Lung (tissue), 12 donors: ENCODE measurements around the gene PRSS27. TPM values are rescaled to one million over a fixed set of nuclear protein-coding genes. Genes with fewer than 3 reads are reported as not detected.

Experiments used
- ATAC-seq: fragments of 200-7000 bp; cut with Tn5 transposase; one replicate; pipeline ENCODE4 v1.9.1; 2020; ENCODE audit warnings: moderate number of reproducible peaks; ENCODE audit not compliant: insufficient read depth, low FRiP score
- DNase-seq, 3 donors: peaks; one replicate each; pipeline ENCODE4 v3.0.0-alpha.2; 2013 to 2017
- H3K27ac ChIP-seq, 2 donors: one replicate each; pipeline ENCODE4 v1.5.1; 2013; ENCODE audit warnings: mild to moderate bottlenecking in 2 of 2, moderate library complexity in 2 of 2, control low read depth in 1 of 2, inconsistent platforms in 1 of 2, low read depth in 1 of 2, low read length in 1 of 2
- H3K27me3 ChIP-seq, 3 donors: one replicate each; pipeline ENCODE4 v1.5.1; 2013; ENCODE audit warnings: low read length in 2 of 3; ENCODE audit not compliant: control insufficient read depth in 3 of 3, insufficient read depth in 3 of 3
- H3K36me3 ChIP-seq, 4 donors: one replicate each; pipeline ENCODE4 v1.5.1; 2013; ENCODE audit warnings: low read length in 4 of 4, mild to moderate bottlenecking in 1 of 4, moderate library complexity in 1 of 4; ENCODE audit not compliant: control insufficient read depth in 4 of 4, insufficient read depth in 4 of 4
- H3K4me1 ChIP-seq, 5 donors: one replicate each; pipeline ENCODE4 v1.5.1; 2013; ENCODE audit warnings: low read length in 5 of 5, mild to moderate bottlenecking in 2 of 5, moderate library complexity in 1 of 5; ENCODE audit not compliant: control insufficient read depth in 5 of 5, insufficient read depth in 5 of 5
- H3K4me3 ChIP-seq: one replicate; pipeline ENCODE4 v1.5.1; 2013; ENCODE audit warnings: mild to moderate bottlenecking, control low read depth, moderate library complexity
- H3K9ac ChIP-seq, 2 donors: one replicate each; pipeline ENCODE4 v1.5.1; 2013; ENCODE audit warnings: low read length in 2 of 2, control low read depth in 1 of 2; ENCODE audit not compliant: insufficient read depth in 1 of 2
- H3K9me3 ChIP-seq, 4 donors: one replicate each; pipeline ENCODE4 v1.5.1; 2013; ENCODE audit warnings: low read length in 3 of 4, mild to moderate bottlenecking in 1 of 4, moderate library complexity in 1 of 4; ENCODE audit not compliant: control insufficient read depth in 4 of 4, insufficient read depth in 3 of 4
- WGBS, 2 donors: extraction: QIAGEN DNeasy Blood & Tissue Kit; methylation state at CpG; one replicate each; pipeline ENCODE4 v1.1.7; 2013; 5-methylcytosine and 5-hydroxymethylcytosine counted together
- polyA plus RNA-seq, 2 donors: library from polyadenylated mRNA; stranded (reverse); fragments of 200-250 nt; gene quantifications; one replicate each; pipeline ENCODE4 v1.2.1, GENCODE V29; 2013
- total RNA-seq, 2 donors: library from RNA; depleted of rRNA in 1 of 2; stranded (reverse); fragments of >200 nt in 1 of 2; gene quantifications; one replicate each; pipeline ENCODE4 v1.2.1, GENCODE V29; 2014 to 2021
- TF ChIP-seq, protein P1 (sequence below): IDR thresholded peaks from 2 replicates; pipeline ENCODE4 v1.5.1; 2012; ENCODE audit warnings: mild to moderate bottlenecking; ENCODE audit errors: control extremely low read depth, extremely low read depth
- donor health status: control.
- donor health status: control.
- donor health status: Bipolar disorder and iron deficiency.
- donor health status: healthy.
- donor health status: DM: yes; HTN: yes; CAD: no.

Gene PRSS27
- total and polyA plus RNA-seq, 4 donors = 1.1 to 2.5 (median 2.1) TPM

- Histone ChIP-seq H3K27me3 (no peaks in the 10 kb centered on the region), H3K4me1 (peaks cover 0 to 11% (median 3%) of the 10 kb centered on the region in 5 donors), H3K9ac (no peak overlapping the region), H3K27ac (no peak overlapping the region), H3K4me3 (no peak overlapping the region), H3K36me3 (no peaks in the 10 kb centered on the region), H3K9me3 (no peaks in the 10 kb centered on the region)
- WGBS, 2 donors = 82 to 92% methylated on average over 10 of the region's 10 CpGs
- TF ChIP-seq, protein P1, sequence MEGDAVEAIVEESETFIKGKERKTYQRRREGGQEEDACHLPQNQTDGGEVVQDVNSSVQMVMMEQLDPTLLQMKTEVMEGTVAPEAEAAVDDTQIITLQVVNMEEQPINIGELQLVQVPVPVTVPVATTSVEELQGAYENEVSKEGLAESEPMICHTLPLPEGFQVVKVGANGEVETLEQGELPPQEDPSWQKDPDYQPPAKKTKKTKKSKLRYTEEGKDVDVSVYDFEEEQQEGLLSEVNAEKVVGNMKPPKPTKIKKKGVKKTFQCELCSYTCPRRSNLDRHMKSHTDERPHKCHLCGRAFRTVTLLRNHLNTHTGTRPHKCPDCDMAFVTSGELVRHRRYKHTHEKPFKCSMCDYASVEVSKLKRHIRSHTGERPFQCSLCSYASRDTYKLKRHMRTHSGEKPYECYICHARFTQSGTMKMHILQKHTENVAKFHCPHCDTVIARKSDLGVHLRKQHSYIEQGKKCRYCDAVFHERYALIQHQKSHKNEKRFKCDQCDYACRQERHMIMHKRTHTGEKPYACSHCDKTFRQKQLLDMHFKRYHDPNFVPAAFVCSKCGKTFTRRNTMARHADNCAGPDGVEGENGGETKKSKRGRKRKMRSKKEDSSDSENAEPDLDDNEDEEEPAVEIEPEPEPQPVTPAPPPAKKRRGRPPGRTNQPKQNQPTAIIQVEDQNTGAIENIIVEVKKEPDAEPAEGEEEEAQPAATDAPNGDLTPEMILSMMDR = no peak
- DNase-seq (no peak), ATAC-seq (no peak)
Measured at GRCh38 chr16:2716948-2717347, 3.1 kb downstream of the PRSS27 start.

GRCh38 chr16:2715966-2716885, 3.8 kb downstream of the PRSS27 start:
- no peak overlapping the region for H3K27ac ChIP-seq
- H3K4me3 ChIP-seq = no peak overlapping the region
- DNase-seq (no peak), ATAC-seq (no peak)
- no peaks in the 10 kb centered on the region for H3K36me3 ChIP-seq
- peaks cover 0 to 11% (median 3%) of the 10 kb centered on the region in 5 donors for H3K4me1 ChIP-seq
- no peaks in the 10 kb centered on the region for H3K27me3 ChIP-seq
- TF ChIP-seq, protein P1 = no peak
- H3K9ac ChIP-seq = no peak overlapping the region
- H3K9me3 ChIP-seq = no peaks in the 10 kb centered on the region
- WGBS, 2 donors = 66 to 77% methylated on average over 16 to 17 of the region's 17 CpGs

DNA sequence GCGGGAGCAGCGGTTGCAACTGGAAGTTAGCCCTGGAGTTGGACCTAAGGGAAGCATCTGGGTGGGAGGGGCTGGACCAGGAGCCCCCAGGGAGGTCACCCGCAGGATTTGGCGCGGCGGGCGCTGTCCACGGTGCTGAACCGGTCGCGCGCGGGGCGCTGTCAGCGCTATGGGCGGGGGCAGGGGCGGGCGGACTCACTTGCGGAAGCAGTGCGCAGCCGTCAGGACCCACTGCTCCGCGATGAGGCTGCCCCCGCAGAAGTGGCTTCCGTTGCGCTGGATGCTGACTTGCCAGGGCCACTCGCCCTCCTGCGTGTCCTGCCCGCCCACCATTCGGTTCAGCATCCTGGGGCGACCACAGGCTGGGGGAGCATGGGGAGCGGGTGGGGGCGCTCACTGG, 4.5 kb downstream of the PRSS27 start:
- Histone ChIP-seq H3K9ac (no peak overlapping the region), H3K4me1 (peaks cover 0 to 11% (median 3%) of the 10 kb centered on the region in 5 donors), H3K27ac (no peak overlapping the region), H3K4me3 (no peak overlapping the region), H3K9me3 (no peaks in the 10 kb centered on the region), H3K27me3 (no peaks in the 10 kb centered on the region), H3K36me3 (peaks cover 0 to 2% (median 0%) of the 10 kb centered on the region in 4 donors)
- TF ChIP-seq, protein P1 = no peak
- peak; percentile 63 for ATAC-seq
- WGBS, 2 donors = 5 to 6% methylated on average over 22 to 33 of the region's 33 CpGs
- DNase-seq = peak; percentile 53 to 80 (median 71)
